ENCODE results near the gene ARHGDIA.
A peak's percentile ranks its signal among the peaks of the same experiment; 100 is the strongest.

Gene ARHGDIA

DNA sequence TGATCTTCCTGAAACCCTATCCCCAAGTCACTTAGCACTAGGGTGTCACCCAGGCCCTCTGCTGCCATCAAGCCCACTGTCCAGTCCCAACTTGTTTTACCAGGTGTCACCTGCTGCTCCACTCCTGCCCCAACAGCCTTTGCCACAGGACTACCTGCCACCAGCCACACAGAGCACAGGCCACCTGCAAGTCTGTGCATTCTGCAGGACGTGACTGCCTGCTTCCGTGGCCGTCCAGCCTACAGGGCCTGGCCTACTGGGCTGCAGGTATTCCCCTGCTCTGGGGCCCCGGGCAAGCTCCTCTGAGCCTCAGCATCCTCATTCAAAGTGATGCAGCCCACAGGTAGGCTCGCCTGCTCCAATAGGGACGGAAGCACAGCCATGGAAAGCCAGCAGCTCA, 41.3 kb downstream of the ARHGDIA start:
- TF ChIP-seq SPI1 (IDR thresholded peaks at IDR 0.05; ENCODE audit: low read depth, low read length) (no peak), PAX5 (IDR thresholded peaks at IDR 0.05; ENCODE audit: insufficient read depth, low read length, severe bottlenecking) (no peak), TAF1 (IDR thresholded peaks at IDR 0.05; ENCODE audit: low read depth, low read length) (no peak)
- FAIRE-seq (no peak), DNase-seq (ENCODE audit: insufficient read length, low spot score) (no peak)

DNA sequence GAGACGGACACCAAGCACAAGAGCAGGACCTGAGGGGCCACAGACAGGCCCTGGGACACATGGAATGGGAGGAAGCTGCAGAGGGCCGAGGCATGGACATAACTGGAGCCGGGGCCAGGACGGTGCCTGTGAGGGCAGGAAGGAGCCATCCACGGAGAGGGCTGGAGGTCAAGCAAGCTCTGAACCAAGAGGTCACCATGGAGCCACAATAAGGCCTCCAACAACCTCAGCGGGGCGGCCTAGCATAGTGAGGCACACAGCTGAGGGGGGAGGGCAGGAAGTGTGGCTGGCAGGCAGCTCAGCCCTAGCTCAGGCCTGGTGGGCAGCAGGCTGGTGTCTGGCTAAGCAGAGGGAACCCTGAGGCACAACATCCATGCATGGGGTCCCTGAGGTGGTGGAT, 42.5 kb downstream of the ARHGDIA start:
- no peak for DNase-seq (ENCODE audit: insufficient read length, low spot score)
- TF ChIP-seq PAX5 (IDR thresholded peaks at IDR 0.05; ENCODE audit: insufficient read depth, low read length, severe bottlenecking) (no peak), POLR2A (IDR thresholded peaks at IDR 0.05; ENCODE audit: low read depth, low read length) (no peak), SPI1 (IDR thresholded peaks at IDR 0.05; ENCODE audit: low read depth, low read length) (no peak), POLR2AphosphoS5 (IDR thresholded peaks at IDR 0.05; ENCODE audit: low read depth, low read length) (no peak), TAF1 (IDR thresholded peaks at IDR 0.05; ENCODE audit: low read depth, low read length) (no peak), POU2F2 (IDR thresholded peaks at IDR 0.05; ENCODE audit: low read depth, low read length) (no peak)
- FAIRE-seq: no peak

DNA sequence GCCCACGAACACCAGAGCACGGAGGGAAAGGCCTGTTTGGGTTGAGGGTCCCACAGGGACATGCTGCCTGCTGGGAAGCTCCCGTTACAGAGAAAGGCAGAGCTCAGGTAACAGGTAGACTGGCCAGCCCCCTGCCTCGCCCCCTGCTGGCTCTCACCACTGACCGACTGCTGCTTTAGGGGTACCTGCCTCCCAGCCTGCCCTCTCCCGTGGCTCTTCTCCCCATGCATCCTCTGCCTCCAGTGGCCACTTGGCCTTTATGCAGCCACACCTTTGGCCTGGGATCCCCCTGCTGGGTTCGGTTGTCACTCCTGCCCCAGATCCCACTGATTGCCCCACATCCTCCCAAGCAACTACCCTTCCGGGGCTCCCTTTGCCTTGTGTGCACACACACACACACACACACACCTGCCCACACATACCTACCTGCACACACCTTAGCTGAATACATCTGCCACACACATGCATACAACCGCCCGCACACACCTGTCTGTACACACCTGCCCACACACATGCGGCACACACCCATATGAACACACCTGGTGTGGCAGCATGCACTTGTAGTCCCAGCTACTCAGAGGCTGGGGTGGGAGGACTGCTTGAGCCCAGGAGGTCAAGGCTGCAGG, 45.2 kb downstream of the ARHGDIA start:
- DNase-seq (ENCODE audit: insufficient read length, low spot score) (no peak), FAIRE-seq (peak; percentile 23)
- TF ChIP-seq PAX5 (IDR thresholded peaks at IDR 0.05; ENCODE audit: insufficient read depth, low read length, severe bottlenecking) (no peak), POLR2AphosphoS5 (IDR thresholded peaks at IDR 0.05; ENCODE audit: low read depth, low read length) (no peak), TAF1 (IDR thresholded peaks at IDR 0.05; ENCODE audit: low read depth, low read length) (no peak), POLR2A (IDR thresholded peaks at IDR 0.05; ENCODE audit: low read depth, low read length) (no peak), POU2F2 (IDR thresholded peaks at IDR 0.05; ENCODE audit: low read depth, low read length) (no peak), SPI1 (IDR thresholded peaks at IDR 0.05; ENCODE audit: low read depth, low read length) (no peak)

DNA sequence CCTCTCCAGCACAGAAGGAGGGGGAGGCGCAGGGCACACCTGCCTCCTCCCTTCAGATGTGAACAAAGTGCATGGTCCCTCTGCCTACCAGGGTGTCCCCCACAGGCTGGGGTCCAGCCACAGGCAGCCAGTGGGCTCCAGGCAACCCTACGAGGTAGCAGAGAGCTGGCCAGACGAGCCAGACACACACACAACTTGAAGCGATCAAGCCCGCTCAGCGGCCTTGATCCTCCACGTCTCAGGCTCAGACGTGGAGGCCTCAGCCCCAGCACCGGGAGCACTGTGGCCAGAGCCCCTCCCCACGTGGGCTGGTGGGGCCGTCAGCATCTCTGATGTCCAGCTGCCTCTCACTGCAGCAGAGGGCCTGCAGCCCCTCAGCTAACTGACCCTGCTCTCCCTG, 46.5 kb downstream of the ARHGDIA start:
- FAIRE-seq: no peak
- TF ChIP-seq PAX5 (IDR thresholded peaks at IDR 0.05; ENCODE audit: insufficient read depth, low read length, severe bottlenecking) (no peak), POLR2AphosphoS5 (IDR thresholded peaks at IDR 0.05; ENCODE audit: low read depth, low read length) (no peak), POU2F2 (IDR thresholded peaks at IDR 0.05; ENCODE audit: low read depth, low read length) (no peak), TAF1 (IDR thresholded peaks at IDR 0.05; ENCODE audit: low read depth, low read length) (no peak), SPI1 (IDR thresholded peaks at IDR 0.05; ENCODE audit: low read depth, low read length) (no peak), POLR2A (IDR thresholded peaks at IDR 0.05; ENCODE audit: low read depth, low read length) (no peak)
- no peak for DNase-seq (ENCODE audit: insufficient read length, low spot score)

DNA sequence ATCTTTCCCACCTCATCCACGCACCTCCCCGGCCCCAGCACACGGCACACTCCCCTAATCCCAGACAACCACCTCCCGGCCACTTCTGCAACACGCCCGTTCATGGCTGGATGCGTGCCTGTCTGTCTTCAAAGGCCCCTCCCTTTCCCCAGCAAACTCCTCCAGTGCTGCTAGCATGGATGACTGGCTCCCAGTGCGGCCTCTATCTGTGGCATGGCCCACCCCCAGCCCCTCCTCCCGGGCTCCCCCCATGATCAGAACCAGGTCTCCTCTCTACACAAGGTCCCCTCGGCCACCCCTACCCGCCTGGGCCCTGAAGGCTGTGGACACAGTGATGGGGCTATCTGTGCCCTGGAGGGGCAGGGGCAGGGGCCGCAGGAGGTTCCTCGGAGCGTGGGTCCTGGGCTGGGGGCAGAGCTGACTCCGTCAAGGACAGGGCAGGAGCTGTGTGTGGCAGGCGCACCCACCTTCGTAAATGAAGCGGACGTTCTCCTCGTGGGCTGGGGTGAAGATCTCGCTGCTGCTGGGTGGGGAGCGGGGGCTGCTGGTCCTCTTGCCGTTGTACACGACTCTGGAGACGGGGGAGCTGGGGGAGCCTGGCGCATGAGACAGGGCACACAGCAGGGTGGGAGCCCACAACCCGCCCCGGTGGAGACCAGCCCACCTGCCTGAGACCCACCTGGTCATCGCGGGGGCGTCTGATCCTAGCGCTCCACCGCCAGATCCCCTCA, 47.2 kb downstream of the ARHGDIA start:
- DNase-seq (ENCODE audit: insufficient read length, low spot score) (no peak), FAIRE-seq (no peak)
- TF ChIP-seq POLR2AphosphoS5 (IDR thresholded peaks at IDR 0.05; ENCODE audit: low read depth, low read length) (no peak), POU2F2 (IDR thresholded peaks at IDR 0.05; ENCODE audit: low read depth, low read length) (no peak), POLR2A (IDR thresholded peaks at IDR 0.05; ENCODE audit: low read depth, low read length) (no peak), SPI1 (IDR thresholded peaks at IDR 0.05; ENCODE audit: low read depth, low read length) (no peak)

DNA sequence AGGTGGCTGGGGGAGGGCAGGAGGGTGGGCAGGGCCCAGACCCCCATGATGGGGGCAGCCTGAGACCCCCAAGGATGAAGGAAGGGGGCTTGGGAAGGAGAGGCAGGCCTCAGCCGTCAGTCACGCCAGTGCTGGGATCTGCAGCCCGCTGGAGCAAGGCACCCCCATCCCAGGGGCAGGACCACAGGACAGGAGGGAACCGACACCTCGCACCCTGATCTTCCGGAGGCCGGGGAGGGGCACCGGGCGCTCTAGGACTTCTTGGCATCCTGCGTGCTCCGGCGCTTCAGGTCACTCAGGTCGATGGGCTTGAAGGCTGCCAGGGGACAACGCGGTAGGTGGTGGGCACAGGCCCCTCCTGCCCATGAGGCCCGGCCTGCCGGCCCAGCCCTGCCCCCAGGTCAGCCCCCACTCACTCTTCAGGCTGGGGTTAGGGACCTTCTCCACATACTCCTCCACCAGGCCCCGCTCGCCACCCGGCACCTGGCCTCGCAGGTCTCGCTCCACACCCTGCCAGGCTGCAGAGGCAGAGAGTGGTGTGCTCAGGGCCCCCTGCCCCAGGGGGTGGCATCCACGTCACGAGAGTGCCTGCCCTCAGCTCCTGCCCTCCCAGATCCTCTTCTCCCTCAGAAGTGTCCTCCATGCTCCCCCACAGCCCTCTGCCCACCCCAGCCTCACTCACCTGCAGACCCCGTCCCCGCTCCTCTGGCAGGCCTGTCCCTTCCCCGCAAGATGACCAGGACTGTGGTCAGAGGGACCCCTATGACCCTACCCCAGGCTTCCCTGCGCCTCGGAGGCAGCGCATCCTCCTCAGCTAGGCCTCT, 47.9 kb downstream of the ARHGDIA start:
- TF ChIP-seq POLR2A (IDR thresholded peaks at IDR 0.05; ENCODE audit: low read depth, low read length): no peak
- TF ChIP-seq POU2F2 (IDR thresholded peaks at IDR 0.05; ENCODE audit: low read depth, low read length): no peak
- TF ChIP-seq POLR2AphosphoS5 (IDR thresholded peaks at IDR 0.05; ENCODE audit: low read depth, low read length): no peak
- TF ChIP-seq PAX5 (IDR thresholded peaks at IDR 0.05; ENCODE audit: insufficient read depth, low read length, severe bottlenecking): no peak
- no peak for TF ChIP-seq TAF1 (IDR thresholded peaks at IDR 0.05; ENCODE audit: low read depth, low read length)
- no peak for TF ChIP-seq SPI1 (IDR thresholded peaks at IDR 0.05; ENCODE audit: low read depth, low read length)
- FAIRE-seq (no peak), DNase-seq (ENCODE audit: insufficient read length, low spot score) (no peak)

DNA sequence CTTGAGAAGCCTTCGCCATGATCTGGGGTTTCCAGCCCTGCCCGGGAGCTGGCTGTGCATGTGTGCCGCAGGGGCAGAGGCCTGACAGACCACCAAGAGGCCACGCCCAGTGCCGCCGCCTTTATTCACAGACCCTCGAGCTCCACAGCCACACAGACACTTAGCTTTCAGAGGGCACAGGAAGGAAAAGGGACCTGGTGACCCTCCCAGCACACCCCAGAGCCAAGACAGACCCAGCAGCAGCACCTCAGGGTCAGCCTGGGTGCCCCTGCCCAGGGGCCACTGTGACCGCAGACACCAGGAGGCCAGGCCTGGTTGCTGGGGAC, 48.9 kb downstream of the ARHGDIA start:
- TF ChIP-seq SPI1 (IDR thresholded peaks at IDR 0.05; ENCODE audit: low read depth, low read length) (no peak), POU2F2 (IDR thresholded peaks at IDR 0.05; ENCODE audit: low read depth, low read length) (no peak), PAX5 (IDR thresholded peaks at IDR 0.05; ENCODE audit: insufficient read depth, low read length, severe bottlenecking) (no peak), POLR2AphosphoS5 (IDR thresholded peaks at IDR 0.05; ENCODE audit: low read depth, low read length) (no peak), TAF1 (IDR thresholded peaks at IDR 0.05; ENCODE audit: low read depth, low read length) (no peak), POLR2A (IDR thresholded peaks at IDR 0.05; ENCODE audit: low read depth, low read length) (no peak)
- DNase-seq (ENCODE audit: insufficient read length, low spot score) (no peak), FAIRE-seq (no peak)

DNA sequence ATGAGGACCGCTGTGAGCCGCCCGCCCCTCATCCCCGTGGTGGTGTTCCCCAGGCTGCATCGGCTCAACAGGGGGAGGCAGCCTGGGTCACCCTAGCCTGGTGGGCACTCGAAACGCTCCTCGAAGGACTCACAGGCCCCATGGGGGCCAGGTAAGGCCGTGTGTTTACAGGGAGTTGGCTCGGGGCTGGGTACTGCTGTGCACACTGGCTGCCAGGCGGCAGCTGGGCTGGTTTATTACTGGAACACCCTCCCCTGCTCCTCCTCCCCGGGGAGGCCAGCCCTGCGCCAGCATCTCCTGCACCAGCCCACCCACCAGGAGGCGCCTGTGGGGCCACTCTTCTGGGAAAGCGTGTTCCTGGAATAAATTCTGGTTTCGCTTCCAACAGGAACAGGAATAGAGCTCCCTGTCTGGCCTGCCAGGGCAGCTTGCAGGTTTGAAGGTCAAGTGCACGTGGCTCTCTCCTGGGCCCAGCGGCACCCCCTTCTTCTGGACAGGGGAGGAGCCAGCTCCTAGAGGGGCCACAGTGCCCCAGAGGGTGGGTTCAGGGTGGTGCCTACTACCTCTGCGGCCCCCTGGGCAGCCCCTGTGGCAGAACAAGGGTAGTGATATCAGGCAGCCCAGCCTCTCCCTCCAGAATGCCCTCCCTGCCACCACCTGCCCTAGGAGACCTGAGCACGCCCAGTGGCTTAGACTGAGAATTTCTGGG, 49.4 kb downstream of the ARHGDIA start:
- FAIRE-seq (no peak), DNase-seq (ENCODE audit: insufficient read length, low spot score) (no peak)
- TF ChIP-seq PAX5 (IDR thresholded peaks at IDR 0.05; ENCODE audit: insufficient read depth, low read length, severe bottlenecking) (no peak), POLR2A (IDR thresholded peaks at IDR 0.05; ENCODE audit: low read depth, low read length) (no peak), SPI1 (IDR thresholded peaks at IDR 0.05; ENCODE audit: low read depth, low read length) (no peak), POU2F2 (IDR thresholded peaks at IDR 0.05; ENCODE audit: low read depth, low read length) (no peak), POLR2AphosphoS5 (IDR thresholded peaks at IDR 0.05; ENCODE audit: low read depth, low read length) (no peak), TAF1 (IDR thresholded peaks at IDR 0.05; ENCODE audit: low read depth, low read length) (no peak)

DNA sequence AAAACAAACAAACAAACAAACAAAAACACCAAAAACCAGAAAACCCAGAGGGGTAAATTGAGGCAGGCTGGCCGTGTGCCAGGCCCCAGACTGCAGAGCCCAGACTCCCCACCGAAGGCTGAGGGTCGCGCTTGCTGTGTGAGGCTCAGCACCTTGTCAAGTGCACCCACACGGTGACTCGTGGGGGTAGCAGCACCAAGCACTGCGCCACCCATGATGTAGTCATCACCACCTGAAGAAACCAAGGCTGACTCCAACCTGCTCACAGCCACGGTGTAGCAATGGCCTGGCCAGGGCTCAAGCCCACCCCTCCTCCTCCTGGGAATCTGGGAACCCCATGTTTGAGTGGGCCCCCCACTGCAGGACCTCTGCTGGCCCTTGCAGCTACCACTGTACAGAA, 50.0 kb downstream of the ARHGDIA start:
- FAIRE-seq (no peak), DNase-seq (ENCODE audit: insufficient read length, low spot score) (no peak)
- TF ChIP-seq TAF1 (IDR thresholded peaks at IDR 0.05; ENCODE audit: low read depth, low read length) (no peak), POLR2A (IDR thresholded peaks at IDR 0.05; ENCODE audit: low read depth, low read length) (no peak), SPI1 (IDR thresholded peaks at IDR 0.05; ENCODE audit: low read depth, low read length) (no peak), PAX5 (IDR thresholded peaks at IDR 0.05; ENCODE audit: insufficient read depth, low read length, severe bottlenecking) (no peak), POU2F2 (IDR thresholded peaks at IDR 0.05; ENCODE audit: low read depth, low read length) (no peak), POLR2AphosphoS5 (IDR thresholded peaks at IDR 0.05; ENCODE audit: low read depth, low read length) (no peak)

Data from GM12891 (cell line).